MCF 10A (cell line): Measurements from ENCODE around the gene ZNF574. TPM values are rescaled to one million over a fixed set of nuclear protein-coding genes. Genes with fewer than 3 reads are reported as not detected.

ENCODE experiments used
- BruUV-seq: library from RNA; stranded (reverse); fragments of 400-500 nt; replicated peaks from 2 replicates; lab custom pipeline; 2021; lab: Mats Ljungman, UMichigan
- CTCF ChIA-PET: fragments of 300-600 bp; sonication (Branson Sonifier 250); formaldehyde crosslinking; extraction: SDS; loops from one replicate; lab custom pipeline; 2021; ENCODE audit warnings: antibody characterized with exemption, inconsistent platforms; lab: Yijun Ruan, JAX
- POLR2A ChIA-PET: fragments of 300-600, 350-650 bp; sonication (Branson Sonifier 250); formaldehyde crosslinking; extraction: SDS; loops from one replicate; lab custom pipeline; 2020; ENCODE audit warnings: antibody characterized with exemption, inconsistent platforms; lab: Yijun Ruan, JAX
- DNase-seq: peaks from one replicate; pipeline ENCODE4 v3.0.0-alpha.2; 2018; ENCODE audit not compliant: unreplicated experiment
- H3K27ac Mint-ChIP-seq: one replicate; pipeline ENCODE4 v1.8.0; 2022; ENCODE audit warnings: mild to moderate bottlenecking, low read depth, mixed read lengths; ENCODE audit not compliant: unreplicated experiment
- H3K27me3 Mint-ChIP-seq: one replicate; pipeline ENCODE4 v1.8.0; 2022; ENCODE audit warnings: mixed read lengths; ENCODE audit not compliant: insufficient read depth, unreplicated experiment
- H3K36me3 Mint-ChIP-seq: one replicate; pipeline ENCODE4 v1.8.0; 2022; ENCODE audit warnings: mild to moderate bottlenecking, moderate library complexity, mixed read lengths; ENCODE audit not compliant: insufficient read depth, unreplicated experiment
- H3K4me1 Mint-ChIP-seq: one replicate; pipeline ENCODE4 v1.8.0; 2022; ENCODE audit warnings: mixed read lengths; ENCODE audit not compliant: insufficient read depth, unreplicated experiment
- H3K4me3 Mint-ChIP-seq: one replicate; pipeline ENCODE4 v1.8.0; 2022; ENCODE audit warnings: mild to moderate bottlenecking, moderate library complexity, mixed read lengths; ENCODE audit not compliant: unreplicated experiment
- H3K9me3 Mint-ChIP-seq: one replicate; pipeline ENCODE4 v1.8.0; 2022; ENCODE audit warnings: mixed read lengths; ENCODE audit not compliant: unreplicated experiment
- CTCF ChIP-seq: fragments of 200-600 bp; IDR thresholded peaks from one replicate; pipeline ENCODE4 v1.8.0; 2022; ENCODE audit warnings: antibody characterized with exemption, mild to moderate bottlenecking; ENCODE audit not compliant: unreplicated experiment
- intact Hi-C: fragments of 100-400 bp; cut with micrococcal nuclease; formaldehyde crosslinking; loops from 2 replicates; pipeline ENCODE4 v1.14.1; 2022
- total RNA-seq: library from RNA; stranded (reverse); gene quantifications from 2 replicates; pipeline ENCODE4 v1.2.3, GENCODE V29; 2022

Gene ZNF574
- total RNA-seq, 1 experiment from 2014 or later = 12.2 TPM

DNA sequence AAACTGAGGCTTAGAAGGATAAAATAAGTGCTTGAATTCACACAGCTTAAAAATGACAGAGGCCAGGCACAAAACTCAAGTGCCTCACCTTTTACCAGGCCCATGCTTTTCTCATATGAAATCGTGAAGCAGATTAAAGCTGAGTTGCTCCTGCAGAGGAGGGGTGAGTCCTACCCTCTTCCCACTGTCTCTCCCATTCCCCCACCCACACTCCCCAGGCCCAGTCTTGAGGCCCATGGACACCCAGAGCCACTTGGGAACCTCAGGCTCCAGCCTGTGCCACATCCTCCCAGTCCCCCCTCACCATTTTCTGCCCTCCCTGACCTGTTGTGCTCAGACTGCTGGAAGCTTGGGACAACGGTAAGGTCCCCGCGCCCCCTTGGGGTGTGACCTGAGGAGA lies 17.5 kb downstream of the ZNF574 start:
- POLR2A ChIA-PET = interaction anchor here (1.4 kb wide), 1 partner anchor 17 kb away, joined by 8 read pairs; no protein-coding TSS in a partner anchor
- CTCF ChIA-PET = interaction anchor here (0.6 to 4.6 kb wide), 3 partner anchors 16 to 202 kb away, joined by 3 to 35 read pairs (median 4); no protein-coding TSS in a partner anchor
- TF ChIP-seq CTCF = no peak
- no TSS peak for BruUV-seq
- Mint-ChIP-seq H3K9me3 (no peaks in the 10 kb centered on the region), H3K36me3 (no peaks in the 10 kb centered on the region), H3K27me3 (no peaks in the 10 kb centered on the region), H3K4me3 (no peak overlapping the region), H3K27ac (no peak overlapping the region), H3K4me1 (peaks cover 20% of the 10 kb centered on the region)
- no peak for DNase-seq
- intact Hi-C loops = no loop called here

GRCh38 chr19:42093926-42094325 lies 18.0 kb downstream of the ZNF574 start:
- no peak for DNase-seq
- no TSS peak for BruUV-seq
- no peaks in the 10 kb centered on the region for H3K36me3 Mint-ChIP-seq
- no peak overlapping the region for H3K4me3 Mint-ChIP-seq
- H3K27ac Mint-ChIP-seq = no peak overlapping the region
- peaks cover 15% of the 10 kb centered on the region for H3K4me1 Mint-ChIP-seq
- ChIA-PET CTCF (interaction anchor here (0.6 to 4.6 kb wide), 4 partner anchors 15 to 201 kb away, joined by 3 to 35 read pairs (median 4); no protein-coding TSS in a partner anchor), POLR2A (interaction anchor here (1.4 kb wide), 1 partner anchor 17 kb away, joined by 8 read pairs; no protein-coding TSS in a partner anchor)
- H3K9me3 Mint-ChIP-seq = no peaks in the 10 kb centered on the region
- TF ChIP-seq CTCF = no peak
- intact Hi-C loops = no loop called here
- H3K27me3 Mint-ChIP-seq = no peaks in the 10 kb centered on the region

DNA sequence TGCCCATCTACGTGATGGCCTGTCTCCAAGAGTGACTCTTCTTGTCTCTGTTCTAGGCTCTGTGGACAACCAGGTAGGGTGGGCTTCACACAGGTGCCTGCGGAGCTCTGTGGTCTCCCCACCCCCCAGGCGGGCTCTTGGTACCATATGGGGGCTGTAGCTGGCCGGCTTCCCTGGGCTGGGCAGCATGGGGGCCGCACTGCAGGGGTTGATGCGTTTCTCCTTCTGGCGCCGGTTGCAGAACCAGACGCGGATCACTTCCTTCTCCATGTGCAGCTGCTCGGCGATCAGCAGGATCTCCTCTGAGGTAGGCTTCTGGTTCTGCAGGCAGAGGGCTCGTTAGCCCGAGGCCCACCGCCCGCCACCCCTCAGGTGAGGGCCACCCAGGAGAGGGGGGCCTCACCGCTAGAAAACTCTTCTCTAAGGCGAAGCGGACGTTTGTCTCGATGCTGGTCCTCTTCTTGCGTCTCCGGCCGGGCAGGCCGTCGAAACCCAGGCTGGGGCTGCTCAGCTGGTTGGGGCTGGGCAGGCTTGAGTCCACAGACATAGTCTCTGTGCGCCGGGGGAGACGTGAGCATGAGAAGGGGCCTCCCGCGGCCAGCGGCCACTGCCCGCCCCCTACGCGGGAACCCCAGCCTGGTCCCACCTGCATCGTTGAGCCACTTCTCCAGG lies 19.3 kb downstream of the ZNF574 start:
- ChIA-PET POLR2A (no interaction called here), CTCF (interaction anchor here (1.1 to 4.6 kb wide), 2 partner anchors 14 to 88 kb away, joined by 4 to 35 read pairs; no protein-coding TSS in a partner anchor)
- Mint-ChIP-seq H3K4me3 (no peak overlapping the region), H3K36me3 (no peaks in the 10 kb centered on the region), H3K9me3 (no peaks in the 10 kb centered on the region), H3K4me1 (peaks cover 12% of the 10 kb centered on the region), H3K27ac (no peak overlapping the region), H3K27me3 (no peaks in the 10 kb centered on the region)
- no peak for DNase-seq
- TF ChIP-seq CTCF = no peak
- BruUV-seq = no TSS peak
- intact Hi-C loops = no loop called here

- ChIA-PET POLR2A (no interaction called here), CTCF (interaction anchor here (1.1 to 4.6 kb wide), 2 partner anchors 13 to 88 kb away, joined by 4 to 35 read pairs; no protein-coding TSS in a partner anchor)
- intact Hi-C loops = no loop called here
- Mint-ChIP-seq H3K27me3 (no peaks in the 10 kb centered on the region), H3K4me1 (peaks cover 12% of the 10 kb centered on the region), H3K4me3 (no peak overlapping the region), H3K27ac (no peak overlapping the region), H3K36me3 (no peaks in the 10 kb centered on the region), H3K9me3 (no peaks in the 10 kb centered on the region)
- no peak for TF ChIP-seq CTCF
- DNase-seq = no peak
- no TSS peak for BruUV-seq
Measured at GRCh38 chr19:42095814-42096230, 19.9 kb downstream of the ZNF574 start.
